ENCODE measurements around the gene CHMP6.

Gene CHMP6

GRCh38 chr17:80956321-80957190 lies 35.1 kb upstream of the CHMP6 start:
- no peak for DNase-seq (ENCODE audit: low spot score)

GRCh38 chr17:80957461-80957941 lies 34.1 kb upstream of the CHMP6 start:
- no peak for DNase-seq (ENCODE audit: low spot score)

DNA sequence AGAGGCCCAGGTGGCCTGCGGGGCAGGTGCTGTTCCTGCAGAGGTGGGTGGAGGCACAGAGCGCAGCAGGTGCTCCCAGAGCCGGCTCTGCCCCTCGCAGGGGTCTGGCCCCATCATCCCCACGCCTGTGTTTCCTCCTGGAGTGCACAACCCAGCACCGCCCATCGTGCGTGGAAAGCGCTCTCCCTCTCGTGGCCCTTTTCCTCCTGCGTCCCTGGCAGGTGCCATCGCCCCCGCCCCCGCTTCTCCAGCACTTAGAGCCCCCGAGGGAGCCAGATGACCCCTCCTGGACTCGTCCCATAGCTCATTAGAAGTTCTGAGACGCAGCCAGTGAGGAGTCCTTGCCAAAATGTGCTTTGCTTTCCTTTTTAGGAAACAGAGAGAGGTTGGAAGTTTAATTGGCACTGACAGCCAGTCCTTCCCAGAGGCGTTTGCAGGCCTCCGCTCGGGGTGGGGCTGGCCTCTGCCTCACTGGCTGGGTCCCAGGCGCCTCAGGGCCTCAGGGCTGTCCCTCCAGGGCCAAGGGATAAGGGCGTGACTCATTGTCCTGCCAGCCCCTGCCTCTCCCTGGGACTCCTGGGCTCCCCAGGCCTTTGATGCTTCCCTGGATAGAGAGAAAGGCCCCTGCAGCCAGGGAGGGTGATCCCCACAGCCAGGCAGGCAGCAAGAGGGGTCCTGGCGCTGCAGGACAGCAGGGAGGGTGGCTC lies 32.2 kb upstream of the CHMP6 start:
- no peak for DNase-seq (ENCODE audit: low spot score)

GRCh38 chr17:80960037-80960796 lies 31.4 kb upstream of the CHMP6 start:
- DNase-seq (ENCODE audit: low spot score) = no peak

- no peak for DNase-seq (ENCODE audit: low spot score)
Observed at GRCh38 chr17:80960797-80961452, 30.7 kb upstream of the CHMP6 start.

DNA sequence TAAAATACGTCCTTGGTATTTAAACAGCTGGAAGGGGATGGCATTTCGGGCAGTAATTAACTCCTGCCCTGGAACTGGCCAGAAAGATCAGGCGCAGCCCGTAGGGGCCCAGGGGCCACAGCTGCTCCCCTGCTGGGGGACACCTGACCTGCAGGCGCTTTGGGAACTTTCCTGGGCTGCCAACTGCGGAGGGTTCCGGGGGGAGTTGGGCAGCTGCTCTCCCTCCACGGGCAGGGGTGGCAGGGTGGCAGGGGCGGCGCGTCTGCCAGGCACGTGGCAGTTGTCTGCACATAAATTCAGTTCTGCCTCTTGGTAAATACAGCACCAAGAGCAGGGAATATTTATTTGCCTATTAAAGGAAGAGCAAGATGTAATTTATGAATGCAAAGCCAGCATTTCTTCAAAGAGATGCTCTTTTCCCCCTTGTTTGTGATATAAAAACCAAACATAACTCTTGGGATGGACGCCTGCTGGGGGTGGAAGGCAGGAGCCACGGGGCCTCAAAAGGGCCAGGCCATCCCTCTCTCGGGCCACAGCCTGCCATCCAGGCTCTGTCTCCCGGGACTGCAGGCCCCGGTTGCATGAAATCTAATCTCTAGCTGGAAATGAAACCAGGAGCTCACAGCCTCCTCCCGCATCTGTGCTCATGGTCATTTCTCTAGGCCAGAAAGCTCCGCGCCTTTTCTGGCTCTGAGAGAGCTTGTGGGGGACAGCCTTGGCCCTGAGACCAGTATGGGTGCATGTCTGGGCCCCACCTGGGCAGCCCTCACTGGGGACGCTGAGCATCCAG lies 29.9 kb upstream of the CHMP6 start:
- no peak for DNase-seq (ENCODE audit: low spot score)

DNA sequence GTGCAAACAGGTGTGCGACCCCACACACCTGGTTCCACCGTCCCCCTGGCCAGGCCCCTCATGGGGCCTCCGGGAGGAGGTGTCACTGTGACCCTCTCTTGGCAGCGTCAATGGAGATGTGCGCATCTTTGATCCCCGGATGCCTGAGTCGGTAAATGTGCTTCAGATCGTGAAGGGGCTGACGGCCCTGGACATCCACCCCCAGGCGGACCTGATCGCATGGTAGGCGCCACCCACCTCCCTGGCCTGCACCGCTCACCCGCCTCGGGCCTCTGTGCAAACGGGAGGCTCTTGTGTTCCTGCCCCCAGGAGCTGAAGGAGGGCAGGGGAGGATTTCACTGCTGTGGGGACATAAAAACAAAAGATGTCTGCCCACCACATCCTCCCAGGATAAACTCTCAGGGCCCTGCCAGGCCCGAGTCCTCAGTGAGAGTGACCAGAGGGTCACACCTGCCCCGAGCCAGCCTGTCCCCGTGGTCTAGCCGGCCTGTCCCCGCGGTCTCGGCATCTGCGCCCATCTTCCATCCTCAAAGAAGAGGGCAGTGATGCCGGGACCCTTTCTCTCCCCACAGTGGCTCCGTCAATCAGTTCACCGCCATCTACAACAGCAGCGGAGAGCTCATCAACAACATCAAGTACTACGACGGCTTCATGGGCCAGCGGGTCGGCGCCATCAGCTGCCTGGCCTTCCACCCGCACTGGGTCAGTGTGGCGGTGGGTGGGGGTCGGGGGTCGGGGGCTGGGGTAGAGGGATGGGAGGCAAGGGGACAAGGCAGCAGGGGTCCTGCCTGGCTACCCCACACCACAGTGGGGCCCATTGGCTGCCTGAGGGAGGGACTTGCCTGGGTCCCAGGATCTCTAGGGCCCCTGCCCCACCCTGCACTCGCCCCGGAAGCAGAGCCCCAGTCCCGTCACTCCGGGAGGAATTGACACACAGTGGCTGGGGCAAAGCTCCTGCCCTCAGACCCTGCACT lies 29.0 kb upstream of the CHMP6 start:
- no peak for DNase-seq (ENCODE audit: low spot score)

- no peak for DNase-seq (ENCODE audit: low spot score)
Observed at GRCh38 chr17:80963812-80964543, 27.7 kb upstream of the CHMP6 start.

DNA sequence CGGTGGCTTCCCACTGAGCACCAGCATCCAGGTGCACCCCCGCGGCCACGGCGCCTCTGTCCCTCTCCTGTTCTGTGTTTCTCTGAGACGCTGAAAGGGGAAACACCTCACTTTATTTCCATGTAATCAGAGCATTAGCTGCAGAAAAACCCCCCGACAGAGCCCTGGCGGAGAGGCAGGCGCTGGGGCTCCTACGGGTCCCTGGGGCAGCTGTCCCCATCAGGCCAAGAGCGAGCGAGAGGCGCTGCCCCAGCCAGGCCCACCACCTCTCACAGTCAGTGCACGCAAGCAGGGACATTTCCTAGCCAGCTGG lies 27.1 kb upstream of the CHMP6 start:
- DNase-seq (ENCODE audit: low spot score) = no peak

DNA sequence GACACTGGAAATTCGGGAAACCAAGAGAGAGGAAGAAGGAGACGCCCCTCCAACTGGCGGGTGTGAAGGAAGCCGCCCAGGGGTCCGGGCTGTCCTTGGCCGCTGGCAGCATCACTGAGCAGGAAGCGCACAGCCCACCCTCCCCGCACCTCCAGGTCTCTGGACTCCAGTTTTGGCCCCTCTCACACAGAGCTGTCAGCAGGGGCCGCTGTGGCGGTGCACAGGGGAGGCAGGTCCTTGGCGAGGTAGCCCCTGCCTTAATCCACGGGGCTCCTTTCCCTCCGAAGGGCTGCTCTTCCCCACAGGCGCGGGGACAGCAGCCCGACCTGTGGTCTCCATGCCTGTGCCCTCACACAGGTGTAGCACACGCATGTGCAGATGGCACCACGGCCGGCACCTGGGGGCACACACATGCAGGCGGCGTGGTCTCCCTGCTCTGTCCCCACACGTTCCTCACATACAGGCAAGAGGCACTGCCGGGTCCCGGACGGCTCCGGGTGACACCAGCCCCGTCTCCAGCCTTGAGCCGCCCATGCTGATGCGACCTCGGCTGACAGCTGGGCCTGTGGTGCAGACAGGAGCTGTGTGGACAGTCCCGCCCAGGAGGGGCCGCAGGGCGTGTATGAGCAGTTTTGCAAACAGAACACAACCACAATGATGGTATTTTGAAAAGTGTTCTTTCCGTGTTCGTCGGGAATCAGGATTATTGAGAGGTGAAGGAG lies 26.6 kb upstream of the CHMP6 start:
- DNase-seq (ENCODE audit: low spot score) = no peak

DNA sequence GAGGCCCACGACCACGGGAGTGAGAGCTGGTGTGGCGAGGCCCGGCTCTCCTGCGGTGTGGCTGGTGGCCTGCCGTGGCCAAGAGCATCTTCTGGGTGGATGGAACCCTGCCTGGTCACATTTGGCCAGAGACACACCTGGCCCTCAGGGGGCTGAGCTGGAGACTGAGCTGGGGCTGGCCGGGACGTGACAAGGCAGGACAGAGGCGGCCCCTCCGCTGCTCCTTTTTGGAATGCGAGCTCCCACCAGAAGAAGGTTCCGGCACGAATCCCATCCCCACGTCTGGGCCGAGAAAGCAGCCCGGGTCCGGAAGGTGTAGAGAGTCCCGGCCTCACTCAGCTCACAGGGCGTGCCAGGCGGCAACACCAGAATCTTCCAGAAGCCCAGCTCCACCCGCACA lies 26.0 kb upstream of the CHMP6 start:
- DNase-seq (ENCODE audit: low spot score) = no peak

GRCh38 chr17:80967404-80967872 lies 24.2 kb upstream of the CHMP6 start:
- DNase-seq (ENCODE audit: low spot score) = no peak

DNA sequence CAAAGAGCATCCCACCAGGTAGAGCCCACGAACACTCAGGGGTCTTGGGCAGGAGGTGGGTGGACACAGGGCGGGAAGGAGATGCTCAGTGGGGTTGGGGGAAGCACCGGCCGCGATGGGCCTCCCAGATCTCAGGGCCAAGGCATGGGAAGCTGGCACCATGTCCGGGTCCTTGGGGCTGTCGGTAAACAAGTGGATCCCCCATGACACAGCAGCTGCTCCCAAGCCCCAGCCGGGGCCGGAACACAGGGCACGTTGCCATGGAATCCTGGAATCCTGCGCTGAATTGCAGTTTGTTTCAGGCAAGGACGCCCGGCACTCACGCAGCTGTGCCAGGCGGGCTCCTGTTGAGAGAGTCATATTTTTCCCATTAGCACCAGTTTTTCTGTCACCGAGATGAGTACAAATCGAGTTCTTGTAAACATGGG lies 23.0 kb upstream of the CHMP6 start:
- DNase-seq (ENCODE audit: low spot score) = no peak

- no peak for DNase-seq (ENCODE audit: low spot score)
Observed at GRCh38 chr17:80969030-80969673, 22.5 kb upstream of the CHMP6 start.

- DNase-seq (ENCODE audit: low spot score) = no peak
Observed at GRCh38 chr17:80969674-80970043, 22.0 kb upstream of the CHMP6 start.

DNA sequence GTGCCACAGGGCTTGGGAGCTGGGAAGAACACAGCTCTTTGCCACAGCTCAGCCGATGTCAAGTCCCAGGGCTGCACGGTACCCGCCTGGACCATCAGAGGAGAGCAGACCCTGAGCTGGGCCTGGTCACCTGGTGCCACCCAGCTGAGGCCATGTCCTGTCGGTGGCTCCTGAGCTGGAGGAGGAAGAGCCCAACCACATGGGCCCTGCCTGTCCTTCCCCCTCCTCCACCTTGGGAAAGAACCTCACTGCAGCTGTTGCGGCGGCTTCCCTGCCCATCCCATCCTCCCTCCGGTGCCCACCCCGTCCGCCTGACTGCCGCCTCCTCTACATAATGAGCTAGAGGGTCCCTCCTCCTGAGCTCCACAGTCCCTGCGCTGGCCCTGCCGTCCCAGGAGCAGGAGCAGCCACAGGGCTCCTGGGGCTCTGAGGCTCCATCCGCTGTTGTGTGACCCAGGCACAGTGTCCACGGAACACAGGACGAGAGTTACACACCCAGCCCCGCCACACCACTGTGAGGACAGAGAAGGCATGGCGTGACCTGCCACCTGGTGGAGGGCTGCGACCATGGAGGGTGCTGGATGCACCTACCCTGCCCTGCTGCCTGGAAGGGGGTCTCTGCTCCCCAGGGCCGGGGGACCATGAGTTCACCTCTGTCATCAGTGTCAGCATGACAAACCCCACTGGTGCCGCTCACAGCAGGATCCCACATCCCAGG lies 21.4 kb upstream of the CHMP6 start:
- no peak for DNase-seq (ENCODE audit: low spot score)
